Measurements from ENCODE around the gene PBX3.

- no peak for TF ChIP-seq NRF1 (conservative IDR thresholded peaks at IDR 0.05 in 1 of 2, IDR thresholded peaks at IDR 0.05 in 1 of 2)
- no peak for TF ChIP-seq SP1 (CRISPR knock-in tag; IDR thresholded peaks at IDR 0.05)
- TF ChIP-seq EP300 (IDR thresholded peaks at IDR 0.05; ENCODE audit: low read length), result no peak
- TF ChIP-seq CTCF (IDR thresholded peaks at IDR 0.05 in 2 of 3, conservative IDR thresholded peaks at IDR 0.05 in 1 of 3; ENCODE audit: insufficient read depth in 2 of 3, low read depth in 1 of 3, low read length in 3 of 3), result no peak
- TF ChIP-seq RFX5 (IDR thresholded peaks at IDR 0.05; ENCODE audit: low read depth, low read length), result no peak
- TF ChIP-seq MAX (CRISPR knock-in tag; IDR thresholded peaks at IDR 0.05), result no peak
- no peak for TF ChIP-seq ZNF212 (CRISPR knock-in tag; IDR thresholded peaks at IDR 0.05)
These were observed 3.4 kb downstream of the PBX3 start for GRCh38 chr9:125750627-125751011.
